IMR-90 (cell line): ENCODE results near the gene PAPPA. TPM values are rescaled to one million over a fixed set of nuclear protein-coding genes. Genes with fewer than 3 reads are reported as not detected.

Experiments used
- ATAC-seq: fragments of 200-7000 bp; cut with Tn5 transposase; 2 replicates; pipeline ENCODE4 v1.9.1; 2020; ENCODE audit warnings: low read depth, mild to moderate bottlenecking, moderate library complexity
- BruUV-seq: library from RNA; stranded (reverse); fragments of 400-500 nt; replicated peaks from 2 replicates; lab custom pipeline; 2021; lab: Mats Ljungman, UMichigan
- CTCF ChIA-PET: fragments of 300-600 bp; formaldehyde crosslinking; extraction: SDS; loops from one replicate; lab custom pipeline; 2021; ENCODE audit warnings: antibody characterized with exemption; lab: Yijun Ruan, JAX
- POLR2A ChIA-PET: fragments of 300-600 bp; sonication (Branson Sonifier 250); formaldehyde crosslinking; loops from one replicate; lab custom pipeline; 2022; ENCODE audit warnings: antibody characterized with exemption; ENCODE audit not compliant: unreplicated experiment; lab: Charles Lee
- DNase-seq: peaks from one replicate; pipeline ENCODE4 v3.0.0; 2013
- H2AFZ ChIP-seq: replicated peaks from 2 replicates; pipeline ENCODE3; 2013; ENCODE audit warnings: low read length, mild to moderate bottlenecking; ENCODE audit not compliant: poor library complexity
- H2AK5ac ChIP-seq: 2 replicates; pipeline ENCODE4 v1.6.1; 2013; ENCODE audit warnings: low read depth, low read length, inconsistent platforms
- H2AK9ac ChIP-seq: replicated peaks from 2 replicates; pipeline ENCODE3; 2013; ENCODE audit warnings: mild to moderate bottlenecking, low read depth, low read length, moderate library complexity; ENCODE audit not compliant: poor library complexity
- H2BK120ac ChIP-seq: 2 replicates; pipeline ENCODE4 v1.6.1; 2013; ENCODE audit warnings: low read depth, low read length, inconsistent platforms
- H2BK15ac ChIP-seq: 3 replicates; pipeline ENCODE4 v1.6.1; 2013; ENCODE audit warnings: low read depth, low read length, inconsistent platforms
- H2BK20ac ChIP-seq: 2 replicates; pipeline ENCODE4 v1.6.1; 2013; ENCODE audit warnings: low read depth, mild to moderate bottlenecking, inconsistent platforms, low read length, moderate library complexity
- H2BK5ac ChIP-seq: 2 replicates; pipeline ENCODE4 v1.6.1; 2013; ENCODE audit warnings: mild to moderate bottlenecking, low read depth, low read length, inconsistent platforms; ENCODE audit not compliant: poor library complexity, severe bottlenecking
- H3K14ac ChIP-seq: replicated peaks from 2 replicates; pipeline ENCODE4 v1.6.1; 2013; ENCODE audit warnings: low read depth, low read length, inconsistent platforms
- H3K18ac ChIP-seq: 2 replicates; pipeline ENCODE4 v1.6.1; 2013; ENCODE audit warnings: low read depth, low read length, control low read depth
- H3K23ac ChIP-seq: 2 replicates; pipeline ENCODE4 v1.6.1; 2013; ENCODE audit warnings: low read depth, low read length, inconsistent platforms
- H3K27ac ChIP-seq: 2 replicates; pipeline ENCODE4 v1.5.1; 2013; ENCODE audit warnings: mild to moderate bottlenecking, control low read depth, low read length; ENCODE audit not compliant: insufficient read depth
- H3K27me3 ChIP-seq: 2 replicates; pipeline ENCODE4 v1.6.1; 2013; ENCODE audit warnings: low read length; ENCODE audit not compliant: control insufficient read depth, insufficient read depth
- H3K36me3 ChIP-seq: 2 replicates; pipeline ENCODE4 v1.6.1; 2013; ENCODE audit warnings: low read length, mixed read lengths; ENCODE audit not compliant: control insufficient read depth, insufficient read depth
- H3K4ac ChIP-seq: 2 replicates; pipeline ENCODE4 v1.6.1; 2013; ENCODE audit warnings: low read depth, low read length, inconsistent platforms
- H3K4me1 ChIP-seq: 2 replicates; pipeline ENCODE4 v1.6.1; 2013; ENCODE audit warnings: low read length, mixed read lengths; ENCODE audit not compliant: control insufficient read depth, insufficient read depth
- H3K4me2 ChIP-seq: 2 replicates; pipeline ENCODE4 v1.6.1; 2013; ENCODE audit warnings: low read depth, mild to moderate bottlenecking, control low read depth, low read length, moderate library complexity
- H3K4me3 ChIP-seq: 2 replicates; pipeline ENCODE4 v1.5.1; 2013; ENCODE audit warnings: low read depth, mild to moderate bottlenecking, control low read depth, low read length, moderate library complexity; ENCODE audit not compliant: insufficient read depth
- H3K56ac ChIP-seq: 2 replicates; pipeline ENCODE4 v1.6.1; 2013; ENCODE audit warnings: low read length, inconsistent platforms; ENCODE audit not compliant: insufficient read depth; ENCODE audit errors: extremely low read depth
- H3K79me1 ChIP-seq, 2 experiments: 2 replicates each; pipeline ENCODE4 v1.6.1; 2013; ENCODE audit warnings: low read length in 2 of 2, inconsistent platforms in 1 of 2, low read depth in 1 of 2
- H3K9ac ChIP-seq: 2 replicates; pipeline ENCODE4 v1.6.1; 2013; ENCODE audit warnings: low read depth, low read length, control low read depth
- H3K9me1 ChIP-seq: 2 replicates; pipeline ENCODE4 v1.6.1; 2013; ENCODE audit warnings: low read length, inconsistent platforms; ENCODE audit not compliant: insufficient read depth
- H3K9me3 ChIP-seq: 2 replicates; pipeline ENCODE4 v1.6.1; 2013; ENCODE audit warnings: low read length; ENCODE audit not compliant: control insufficient read depth, insufficient read depth
- H4K20me1 ChIP-seq: 2 replicates; pipeline ENCODE4 v1.6.1; 2013; ENCODE audit warnings: low read length, inconsistent platforms; ENCODE audit not compliant: insufficient read depth
- H4K5ac ChIP-seq: 2 replicates; pipeline ENCODE4 v1.6.1; 2013; ENCODE audit warnings: mild to moderate bottlenecking, low read depth, low read length, control low read depth
- H4K8ac ChIP-seq, 2 experiments: 2 replicates each; pipeline ENCODE4 v1.6.1; 2013; ENCODE audit warnings: low read depth in 2 of 2, low read length in 2 of 2, control low read depth in 1 of 2, inconsistent platforms in 1 of 2
- H4K91ac ChIP-seq: 2 replicates; pipeline ENCODE4 v1.6.1; 2013; ENCODE audit warnings: low read depth, low read length, inconsistent platforms; ENCODE audit not compliant: insufficient read depth
- BHLHE40 ChIP-seq: fragments of 150-350 bp; IDR thresholded peaks from 2 replicates; pipeline ENCODE4 v1.6.1; 2016; ENCODE audit warnings: mild to moderate bottlenecking, low read depth, low read length
- CEBPB ChIP-seq: IDR thresholded peaks from 2 replicates; pipeline ENCODE4 v1.6.1; 2012; ENCODE audit warnings: low read depth, low read length, improper control_type of control experiment
- CHD1 ChIP-seq: IDR thresholded peaks from 2 replicates; pipeline ENCODE4 v1.6.1; 2012; ENCODE audit warnings: low read depth, low read length, improper control_type of control experiment
- FOS ChIP-seq: fragments of 150-350 bp; IDR thresholded peaks from 2 replicates; pipeline ENCODE4 v1.6.1; 2016; ENCODE audit warnings: low read depth, low read length
- MAZ ChIP-seq: IDR thresholded peaks from 2 replicates; pipeline ENCODE4 v1.6.1; 2012; ENCODE audit warnings: low read depth, mild to moderate bottlenecking, low read length, improper control_type of control experiment, moderate library complexity, borderline replicate concordance
- MXI1 ChIP-seq: IDR thresholded peaks from 2 replicates; pipeline ENCODE4 v1.6.1; 2012; ENCODE audit warnings: low read depth, mild to moderate bottlenecking, low read length, moderate library complexity, borderline replicate concordance
- NFE2L2 ChIP-seq: fragments of 150-350 bp; IDR thresholded peaks from 2 replicates; pipeline ENCODE4 v1.6.1; 2016; ENCODE audit warnings: low read depth, mild to moderate bottlenecking, low read length
- POLR2A ChIP-seq: IDR thresholded peaks from 2 replicates; pipeline ENCODE4 v1.6.1; 2012; ENCODE audit warnings: mild to moderate bottlenecking, low read depth, low read length
- RCOR1 ChIP-seq: IDR thresholded peaks from 2 replicates; pipeline ENCODE4 v1.6.1; 2012; ENCODE audit warnings: mild to moderate bottlenecking, low read length, improper control_type of control experiment; ENCODE audit not compliant: insufficient replicate concordance
- RFX5 ChIP-seq: IDR thresholded peaks from 2 replicates; pipeline ENCODE4 v1.8.0; 2012; ENCODE audit warnings: low read depth, mild to moderate bottlenecking, low read length, moderate library complexity
- SMC3 ChIP-seq: fragments of 150-350 bp; IDR thresholded peaks from 2 replicates; pipeline ENCODE4 v1.6.1; 2016; ENCODE audit warnings: low read depth, mild to moderate bottlenecking, antibody characterized with exemption, low read length, moderate library complexity
- whole genome bisulfite sequencing, 2 experiments: methylation state at CpG; one replicate each; pipeline versions ENCODE4 v1.1.5 to v1.1.7; 2013; ENCODE audit warnings: missing lambda C conversion rate in 2 of 2; ENCODE audit not compliant: insufficient read length in 1 of 2; ENCODE audit errors: extremely low coverage in 2 of 2; 5-methylcytosine and 5-hydroxymethylcytosine counted together
- dilution Hi-C: fragments of 300-500 bp; cut with HindIII; formaldehyde crosslinking; loops from one replicate; pipeline ENCODE4 v1.14.3; 2018; ENCODE audit warnings: low sequenced_read_pairs; ENCODE audit not compliant: unreplicated experiment
- in situ Hi-C: fragments of 300-500 bp; cut with MboI; formaldehyde crosslinking; loops from 3 replicates; pipeline ENCODE4 v1.14.3; 2019; ENCODE audit warnings: low sequenced_read_pairs, inconsistent platforms, mixed read lengths
- intact Hi-C: fragments of 100-400 bp; cut with micrococcal nuclease; formaldehyde crosslinking; loops from 2 replicates; pipeline ENCODE4 v1.10.0; 2022
- polyA plus RNA-seq, 3 experiments: library from polyadenylated mRNA; depleted of rRNA; stranded (reverse); fragments of >200 nt; gene quantifications; 2 replicates each; pipeline ENCODE4 v1.2.3, GENCODE V29; 2012; ENCODE audit warnings: low replicate concordance in 1 of 3
- total RNA-seq: library from RNA; depleted of rRNA; stranded (reverse); fragments of >200 nt; gene quantifications from 2 replicates; pipeline ENCODE4 v1.2.3, GENCODE V29; 2012
- TF ChIP-seq, protein P1 (sequence below): fragments of 150-350 bp; IDR thresholded peaks from 2 replicates; pipeline ENCODE4 v1.6.1; 2017; ENCODE audit warnings: mild to moderate bottlenecking, antibody characterized with exemption, low read length, low read depth

PAPPA gene
- total and polyA plus RNA-seq, 2 of the 4 experiments (the other 2 are of a cell fraction), result 8.3 to 12.4 TPM

DNA sequence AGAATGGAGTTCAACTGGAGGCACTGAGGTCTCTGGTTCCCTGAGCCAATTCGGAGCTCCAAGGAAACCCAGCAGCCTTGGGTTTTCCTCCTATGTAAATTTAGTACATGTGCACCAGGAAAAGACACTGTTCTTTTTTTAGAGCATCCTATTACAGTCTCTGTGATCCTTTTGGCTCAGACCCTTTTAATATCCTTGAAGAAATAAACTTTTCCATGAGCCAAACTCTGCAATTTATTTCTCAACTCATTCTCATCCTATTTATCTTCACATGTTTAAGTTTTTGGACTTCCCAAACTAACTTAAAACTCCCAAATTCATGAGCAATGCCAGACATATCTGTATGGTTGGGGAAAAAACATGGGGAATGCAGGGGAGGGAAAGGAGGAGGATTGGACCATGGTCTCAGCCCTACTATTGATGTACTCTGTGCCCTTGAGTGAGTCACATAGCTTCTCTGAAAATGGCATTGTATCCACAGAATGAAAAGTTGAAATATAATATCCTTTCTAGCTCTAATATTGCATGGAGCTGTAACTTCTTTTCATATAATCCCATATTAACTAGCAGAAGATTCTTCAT, 76.6 kb downstream of the PAPPA start:
- H2AK5ac ChIP-seq, result no peak overlapping the region
- H3K27ac ChIP-seq, result no peak overlapping the region; the same call in 1 of the 2 replicates
- no peak overlapping the region for H3K23ac ChIP-seq
- H2AFZ ChIP-seq, result no peak overlapping the region
- H3K9me3 ChIP-seq, result no peaks in the 10 kb centered on the region
- H3K4ac ChIP-seq, result no peak overlapping the region
- no CpG with 5 or more reads among the region's 1 CpG for WGBS, 2 experiments
- H4K91ac ChIP-seq, result no peak overlapping the region
- no peak overlapping the region for H3K18ac ChIP-seq
- H3K14ac ChIP-seq, result no peak overlapping the region
- H4K5ac ChIP-seq, result no peak overlapping the region
- no peak overlapping the region for H2BK120ac ChIP-seq
- dilution Hi-C loops (no loop called here), in situ Hi-C loops (no loop called here), intact Hi-C loops (loop anchor here (5.0 kb wide), 1 partner anchor 97 kb away; no protein-coding TSS in a partner anchor)
- no peaks in the 10 kb centered on the region; the same call in 1 of the 2 replicates for H4K20me1 ChIP-seq
- DNase-seq (peak; percentile 41), ATAC-seq (0 out of 2 replicates have a peak, but pooled peaks have one; percentile 8)
- H4K8ac ChIP-seq, result no peak overlapping the region
- H2BK5ac ChIP-seq, result no peak overlapping the region
- peaks cover 54% of the 10 kb centered on the region for H3K36me3 ChIP-seq
- H3K79me1 ChIP-seq, result peaks cover 5 to 6% of the 10 kb centered on the region in 2 experiments
- POLR2A ChIA-PET, result no interaction called here
- no peaks in the 10 kb centered on the region for H3K27me3 ChIP-seq
- BruUV-seq, result no TSS peak
- H3K4me1 ChIP-seq, result peaks cover 18% of the 10 kb centered on the region
- H2AK9ac ChIP-seq, result no peak overlapping the region
- H3K56ac ChIP-seq, result no peak overlapping the region
- no peak overlapping the region for H3K4me3 ChIP-seq
- no peak overlapping the region for H2BK15ac ChIP-seq
- TF ChIP-seq MAZ (no peak), FOS (no peak), RFX5 (no peak), SMC3 (no peak), CHD1 (no peak), RCOR1 (no peak), BHLHE40 (no peak), POLR2A (no peak), NFE2L2 (no peak), CEBPB (no peak), MXI1 (no peak)
- TF ChIP-seq, protein P1, sequence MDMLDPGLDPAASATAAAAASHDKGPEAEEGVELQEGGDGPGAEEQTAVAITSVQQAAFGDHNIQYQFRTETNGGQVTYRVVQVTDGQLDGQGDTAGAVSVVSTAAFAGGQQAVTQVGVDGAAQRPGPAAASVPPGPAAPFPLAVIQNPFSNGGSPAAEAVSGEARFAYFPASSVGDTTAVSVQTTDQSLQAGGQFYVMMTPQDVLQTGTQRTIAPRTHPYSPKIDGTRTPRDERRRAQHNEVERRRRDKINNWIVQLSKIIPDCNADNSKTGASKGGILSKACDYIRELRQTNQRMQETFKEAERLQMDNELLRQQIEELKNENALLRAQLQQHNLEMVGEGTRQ, result no peak
- no peak overlapping the region for H3K4me2 ChIP-seq
- CTCF ChIA-PET, result interaction anchor here (0.7 kb wide), 1 partner anchor 22 kb away, joined by 3 read pairs; no protein-coding TSS in a partner anchor
- H3K9ac ChIP-seq, result no peak overlapping the region
- peaks cover 11% of the 10 kb centered on the region for H3K9me1 ChIP-seq
- no peak overlapping the region for H2BK20ac ChIP-seq
